Thyroid gland (tissue), 4 donors: ENCODE measurements around the gene SRP68. TPM values are rescaled to one million over a fixed set of nuclear protein-coding genes. Genes with fewer than 3 reads are reported as not detected.

Source experiments
- DNase-seq, 2 donors: peaks; one replicate each; pipeline ENCODE4 v3.0.0-alpha.2; 2019
- H3K27ac ChIP-seq, 3 donors: fragments of 200-600 bp; sonication (generic); 1 replicate in 2 of 3; 2 replicates in 1 of 3; pipeline ENCODE4 v1.5.1; 2016 to 2019; ENCODE audit warnings: mild to moderate bottlenecking in 1 of 3, moderate library complexity in 1 of 3
- H3K27me3 ChIP-seq: fragments of 200-600 bp; sonication (generic); one replicate; pipeline ENCODE4 v1.5.1; 2019
- H3K36me3 ChIP-seq, 2 donors: fragments of 200-600 bp; sonication (generic); one replicate each; pipeline ENCODE4 v1.5.1; 2016 to 2019
- H3K4me1 ChIP-seq, 2 donors: fragments of 200-600 bp; sonication (generic); one replicate each; pipeline ENCODE4 v1.5.1; 2017 to 2019
- H3K4me3 ChIP-seq, 3 donors: fragments of 200-600 bp; sonication (generic); replicated peaks in 1 of 3; 1 replicate in 2 of 3; 2 replicates in 1 of 3; pipeline ENCODE4 v1.5.1; 2016; ENCODE audit warnings: mild to moderate bottlenecking in 1 of 3
- H3K9me3 ChIP-seq: fragments of 200-600 bp; sonication (generic); one replicate; pipeline ENCODE4 v1.5.1; 2017
- CTCF ChIP-seq, 6 experiments: fragments of 200-600 bp in 3 of 6; fragments of 450-650 bp in 3 of 6; sonication (generic) in 3 of 6; IDR thresholded peaks; one replicate each; pipeline ENCODE4 v1.5.1; 2016 to 2019; ENCODE audit warnings: antibody characterized with exemption in 6 of 6, mild to moderate bottlenecking in 2 of 6, inconsistent platforms in 1 of 6, moderate library complexity in 1 of 6
- POLR2A ChIP-seq, 2 donors: fragments of 450-650 bp; IDR thresholded peaks; one replicate each; pipeline ENCODE4 v1.6.1; 2017; ENCODE audit warnings: antibody characterized with exemption in 2 of 2, mild to moderate bottlenecking in 2 of 2, moderate library complexity in 1 of 2
- WGBS, 2 donors: methylation state at CpG; one replicate each; pipeline ENCODE4 v1.1.5; 2017; 5-methylcytosine and 5-hydroxymethylcytosine counted together
- intact Hi-C: fragments of 100-400 bp; cut with DNase I; formaldehyde crosslinking; loops from one replicate; pipeline ENCODE4 v1.15.1; 2023
- total RNA-seq, 4 donors: library from RNA; depleted of rRNA; stranded (reverse); fragments of >200 nt; gene quantifications; one replicate each; pipeline ENCODE4 v1.2.3, GENCODE V29; 2016

SRP68 gene
- total RNA-seq, 4 donors from 2014 or later: 48.2 to 67.0 (median 54.5) TPM

GRCh38 chr17:76014100-76014924 is 58.0 kb downstream of the SRP68 start:
- Histone ChIP-seq H3K9me3 (no peaks in the 10 kb centered on the region), H3K27ac (no peak overlapping the region), H3K36me3 (peaks cover 0 to 6% of the 10 kb centered on the region in 2 donors), H3K4me1 (no peaks in the 10 kb centered on the region), H3K27me3 (no peaks in the 10 kb centered on the region), H3K4me3 (no peak overlapping the region)
- peak; percentile 78 to 80 for DNase-seq
- no peak for TF ChIP-seq POLR2A (IDR thresholded peaks at IDR 0.05)
- peak; percentile 84 to 98 (median 94) for TF ChIP-seq CTCF (IDR thresholded peaks at IDR 0.05)
- intact Hi-C loops: no loop called here
- 43 to 70% methylated on average over 3 to 4 of the region's 19 CpGs for WGBS, 2 donors

- no peak overlapping the region for H3K4me3 ChIP-seq
- H3K27me3 ChIP-seq: no peaks in the 10 kb centered on the region
- TF ChIP-seq CTCF (IDR thresholded peaks at IDR 0.05) (no peak), POLR2A (IDR thresholded peaks at IDR 0.05) (no peak)
- WGBS, 2 donors: 83 to 85% methylated on average over 15 of the region's 15 CpGs
- H3K27ac ChIP-seq: no peak overlapping the region
- DNase-seq: no peak
- no peaks in the 10 kb centered on the region for H3K4me1 ChIP-seq
- no peaks in the 10 kb centered on the region for H3K9me3 ChIP-seq
- intact Hi-C loops: no loop called here
- H3K36me3 ChIP-seq: peaks cover 0 to 6% of the 10 kb centered on the region in 2 donors
Measured at GRCh38 chr17:76013377-76013932, 58.9 kb downstream of the SRP68 start.

- intact Hi-C loops: no loop called here
Measured at GRCh38 chr17:76011951-76012350, 60.4 kb downstream of the SRP68 start.

GRCh38 chr17:76009969-76010661 is 62.2 kb downstream of the SRP68 start:
- H3K9me3 ChIP-seq: no peaks in the 10 kb centered on the region
- intact Hi-C loops: loop anchor here (5.0 to 10.0 kb wide), 2 partner anchors 103 to 265 kb away; no protein-coding TSS in a partner anchor

More at GRCh38 chr17:76011951-76012350, 60.4 kb downstream of the SRP68 start:
- TF ChIP-seq CTCF (IDR thresholded peaks at IDR 0.05): no peak
- TF ChIP-seq POLR2A (IDR thresholded peaks at IDR 0.05): no peak
- peaks cover 0 to 4% of the 10 kb centered on the region in 2 donors for H3K36me3 ChIP-seq
- no peaks in the 10 kb centered on the region for H3K4me1 ChIP-seq
- no peak overlapping the region for H3K4me3 ChIP-seq
- WGBS, 2 donors: 86 to 90% methylated on average over 5 of the region's 5 CpGs
- H3K27ac ChIP-seq: no peak overlapping the region
- no peak for DNase-seq
- H3K27me3 ChIP-seq: no peaks in the 10 kb centered on the region
- H3K9me3 ChIP-seq: no peaks in the 10 kb centered on the region

More at GRCh38 chr17:76009969-76010661, 62.2 kb downstream of the SRP68 start:
- WGBS, 2 donors: 89 to 91% methylated on average over 21 of the region's 21 CpGs
- Histone ChIP-seq H3K4me3 (no peak overlapping the region), H3K36me3 (peaks cover 0 to 4% of the 10 kb centered on the region in 2 donors), H3K27me3 (no peaks in the 10 kb centered on the region), H3K27ac (no peak overlapping the region), H3K4me1 (no peaks in the 10 kb centered on the region)
- TF ChIP-seq CTCF (IDR thresholded peaks at IDR 0.05) (no peak), POLR2A (IDR thresholded peaks at IDR 0.05) (no peak)
- DNase-seq: no peak
